Lower lobe of right lung (tissue), 2 donors: ENCODE results near the gene PRDM1. TPM values are rescaled to one million over a fixed set of nuclear protein-coding genes. Genes with fewer than 3 reads are reported as not detected.

Experiments used
- ATAC-seq, 2 donors: fragments of 200-7000 bp; cut with Tn5 transposase; one replicate each; pipeline ENCODE4 v1.9.1; 2020 to 2022; ENCODE audit warnings: mild to moderate bottlenecking in 2 of 2, moderate library complexity in 2 of 2
- DNase-seq: peaks from one replicate; pipeline ENCODE4 v3.0.0-alpha.2; 2020
- H3K27ac ChIP-seq: fragments of 200-600 bp; one replicate; pipeline ENCODE4 v1.8.0; 2022
- H3K27me3 ChIP-seq: fragments of 200-600 bp; one replicate; pipeline ENCODE4 v1.8.0; 2022; ENCODE audit warnings: low read depth
- H3K36me3 ChIP-seq: fragments of 200-600 bp; one replicate; pipeline ENCODE4 v1.8.0; 2022; ENCODE audit warnings: mild to moderate bottlenecking
- H3K4me1 ChIP-seq: fragments of 200-600 bp; one replicate; pipeline ENCODE4 v1.8.0; 2022
- H3K4me3 ChIP-seq: fragments of 200-600 bp; one replicate; pipeline ENCODE4 v1.8.0; 2022; ENCODE audit warnings: mild to moderate bottlenecking
- H3K9me3 ChIP-seq: fragments of 200-600 bp; one replicate; pipeline ENCODE4 v1.8.0; 2022
- CTCF ChIP-seq: fragments of 200-600 bp; IDR thresholded peaks from one replicate; pipeline ENCODE4 v1.8.0; 2022; ENCODE audit warnings: antibody characterized with exemption, mild to moderate bottlenecking
- intact Hi-C: fragments of 100-400 bp; cut with DNase I; formaldehyde crosslinking; loops from one replicate; pipeline ENCODE4 v1.11.0; 2022
- total RNA-seq: library from RNA; stranded (reverse); fragmentation: NEBNext Ultra II Directional; extraction: Animal tissue kit (Norgen Biotek cat#: 25700); gene quantifications from one replicate; pipeline ENCODE4 v1.2.1, GENCODE V29; 2021
- donor health status: DM: no; HTN: yes; CAD: no; lungs with severe emphysema.

Gene PRDM1
- total RNA-seq, 1 donor from 2014 or later = 13.9 TPM

GRCh38 chr6:106156413-106156812, 70.3 kb downstream of the PRDM1 start:
- Histone ChIP-seq H3K27ac (no peak overlapping the region), H3K27me3 (no peaks in the 10 kb centered on the region), H3K36me3 (no peaks in the 10 kb centered on the region), H3K4me1 (no peaks in the 10 kb centered on the region), H3K9me3 (no peaks in the 10 kb centered on the region), H3K4me3 (no peak overlapping the region)
- ATAC-seq (no peak), DNase-seq (no peak)
- no peak for TF ChIP-seq CTCF
- intact Hi-C loops = no loop called here

GRCh38 chr6:106156863-106157262, 70.7 kb downstream of the PRDM1 start:
- DNase-seq = no peak
- ATAC-seq = no peak
- Histone ChIP-seq H3K4me1 (no peaks in the 10 kb centered on the region), H3K27me3 (no peaks in the 10 kb centered on the region), H3K4me3 (no peak overlapping the region), H3K9me3 (no peaks in the 10 kb centered on the region), H3K36me3 (no peaks in the 10 kb centered on the region), H3K27ac (no peak overlapping the region)
- TF ChIP-seq CTCF = no peak
- intact Hi-C loops = no loop called here

- ATAC-seq = no peak
- H3K4me1 ChIP-seq = peaks cover 12% of the 10 kb centered on the region
- no peak for TF ChIP-seq CTCF
- H3K27me3 ChIP-seq = no peaks in the 10 kb centered on the region
- intact Hi-C loops = no loop called here
- no peak for DNase-seq
- no peaks in the 10 kb centered on the region for H3K9me3 ChIP-seq
- H3K36me3 ChIP-seq = no peaks in the 10 kb centered on the region
- no peak overlapping the region for H3K4me3 ChIP-seq
- no peak overlapping the region for H3K27ac ChIP-seq
These were observed 72.7 kb downstream of the PRDM1 start for GRCh38 chr6:106158816-106159215.

Other genes with a start within 250 kb of the PRDM1 start
- gene ATG5, start 239.4 kb downstream of the PRDM1 start, total RNA-seq = 33.6 TPM